Calu3 (cell line): ENCODE measurements around the gene OR2T5. TPM values are rescaled to one million over a fixed set of nuclear protein-coding genes. Genes with fewer than 3 reads are reported as not detected.
"Not testable (repeated sequence)": the region's sequence is repeated elsewhere in the genome, so short reads cannot be mapped to it uniquely, and the experiment has no call there.

Source experiments
- BruUV-seq: library from RNA; stranded (reverse); fragments of 400-500 nt; replicated peaks from 2 replicates; lab custom pipeline; 2021; lab: Mats Ljungman, UMichigan
- CTCF ChIA-PET: fragments of 300-600 bp; sonication (Branson Sonifier 250); formaldehyde crosslinking; loops from one replicate; lab custom pipeline; 2022; ENCODE audit warnings: antibody characterized with exemption; lab: Charles Lee
- DNase-seq: peaks from one replicate; pipeline ENCODE4 v3.0.0; 2022
- H3K27ac Mint-ChIP-seq: one replicate; pipeline ENCODE4 v1.8.0; 2022; ENCODE audit warnings: mixed read lengths; ENCODE audit not compliant: unreplicated experiment
- H3K27me3 Mint-ChIP-seq: one replicate; pipeline ENCODE4 v1.8.0; 2022; ENCODE audit warnings: mixed read lengths; ENCODE audit not compliant: unreplicated experiment
- H3K36me3 Mint-ChIP-seq: one replicate; pipeline ENCODE4 v1.8.0; 2022; ENCODE audit warnings: mild to moderate bottlenecking, moderate library complexity, mixed read lengths; ENCODE audit not compliant: insufficient read depth, unreplicated experiment
- H3K4me1 Mint-ChIP-seq: one replicate; pipeline ENCODE4 v1.8.0; 2022; ENCODE audit warnings: mild to moderate bottlenecking, low read depth, mixed read lengths; ENCODE audit not compliant: unreplicated experiment
- H3K4me3 Mint-ChIP-seq: one replicate; pipeline ENCODE4 v1.8.0; 2022; ENCODE audit warnings: mild to moderate bottlenecking, low read depth, moderate library complexity, mixed read lengths; ENCODE audit not compliant: unreplicated experiment
- H3K9me3 Mint-ChIP-seq: one replicate; pipeline ENCODE4 v1.8.0; 2022; ENCODE audit warnings: low read depth, mixed read lengths; ENCODE audit not compliant: unreplicated experiment
- intact Hi-C: fragments of 100-400 bp; cut with micrococcal nuclease; formaldehyde crosslinking; loops from one replicate; pipeline ENCODE4 v1.10.0; 2022; ENCODE audit not compliant: unreplicated experiment
- total RNA-seq: library from RNA; stranded (reverse); gene quantifications from 2 replicates; pipeline ENCODE4 v1.2.3, GENCODE V29; 2022
- TF ChIP-seq, protein P1 (sequence below): fragments of 200-600 bp; IDR thresholded peaks from one replicate; pipeline ENCODE4 v1.8.0; 2022; ENCODE audit warnings: antibody characterized with exemption; ENCODE audit not compliant: unreplicated experiment

OR2T5 gene
- total RNA-seq, 1 experiment from 2014 or later = not detected

DNA sequence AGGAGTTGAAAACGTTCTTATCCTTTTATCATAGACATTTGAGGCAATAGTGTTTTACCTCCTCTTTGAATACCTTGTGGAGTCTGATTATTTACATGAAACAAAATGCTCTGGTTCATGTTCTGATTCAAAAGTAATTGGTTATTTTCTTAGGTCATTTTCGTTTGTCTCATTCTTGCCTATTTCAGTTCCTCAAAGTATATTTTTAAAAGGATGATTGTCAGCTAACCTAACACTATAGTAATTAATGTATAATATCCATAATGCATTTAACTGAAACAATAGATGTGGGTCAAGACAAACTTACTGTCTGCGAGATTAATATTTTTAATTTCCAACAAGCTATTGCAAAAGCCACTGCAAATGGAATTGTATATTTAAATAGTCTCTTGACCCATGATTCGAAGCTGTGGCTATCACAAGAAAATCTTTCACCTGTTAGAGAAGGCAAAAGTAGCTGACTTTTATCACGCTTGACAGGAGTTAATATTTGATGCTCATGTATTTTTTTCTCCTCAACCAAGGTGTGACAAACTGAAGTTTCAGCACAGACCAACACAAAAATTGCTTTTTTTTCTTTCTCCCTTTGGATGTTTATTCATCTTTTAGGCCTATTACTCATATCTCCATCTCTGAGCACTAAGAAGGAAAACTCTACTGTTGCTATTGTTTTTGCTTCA lies 37.8 kb upstream of the OR2T5 start:
- H3K4me1 Mint-ChIP-seq, H3K4me3 Mint-ChIP-seq, intact Hi-C loops, H3K9me3 Mint-ChIP-seq, BruUV-seq, H3K27ac Mint-ChIP-seq, CTCF ChIA-PET, H3K27me3 Mint-ChIP-seq, DNase-seq, H3K36me3 Mint-ChIP-seq: not testable (repeated sequence)

DNA sequence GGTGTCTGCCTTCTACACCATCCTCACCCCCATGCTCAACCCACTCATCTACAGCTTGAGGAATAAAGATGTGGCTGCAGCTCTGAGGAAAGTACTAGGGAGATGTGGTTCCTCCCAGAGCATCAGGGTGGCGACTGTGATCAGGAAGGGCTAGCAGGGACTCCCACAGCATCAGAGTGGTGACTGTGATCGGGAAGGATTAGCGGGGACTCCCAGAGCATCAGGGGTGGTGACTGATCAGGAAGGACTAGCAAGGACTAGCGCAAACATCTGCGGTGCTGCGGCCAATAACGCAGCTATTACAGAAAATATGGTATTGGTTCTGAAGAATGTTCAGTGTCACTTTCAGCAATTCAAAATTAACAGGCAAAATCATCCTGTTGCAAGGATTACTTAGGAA lies 34.8 kb upstream of the OR2T5 start:
- DNase-seq, H3K9me3 Mint-ChIP-seq, intact Hi-C loops, H3K27ac Mint-ChIP-seq, H3K27me3 Mint-ChIP-seq, H3K4me1 Mint-ChIP-seq, H3K36me3 Mint-ChIP-seq, H3K4me3 Mint-ChIP-seq, BruUV-seq, CTCF ChIA-PET: not testable (repeated sequence)

DNA sequence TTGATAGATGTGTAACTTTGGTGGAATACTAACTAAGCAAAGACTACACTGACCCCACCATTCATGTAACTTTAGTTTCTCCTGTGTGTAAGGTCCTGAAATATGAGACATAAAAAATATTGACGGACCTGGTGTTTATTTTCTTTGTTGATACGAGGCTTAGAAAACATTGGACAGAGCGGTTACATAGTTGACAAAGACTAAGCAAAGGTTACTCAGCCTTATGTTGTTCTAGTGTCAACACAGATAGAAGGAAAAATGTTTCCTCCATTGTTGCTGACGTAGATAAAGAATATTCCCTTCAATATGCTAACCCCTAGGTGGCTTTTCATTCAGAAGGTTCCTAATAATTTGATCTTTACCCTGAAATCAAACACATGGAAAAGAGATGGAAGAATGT lies 33.3 kb upstream of the OR2T5 start:
- H3K27ac Mint-ChIP-seq, H3K36me3 Mint-ChIP-seq, H3K4me1 Mint-ChIP-seq, intact Hi-C loops, H3K27me3 Mint-ChIP-seq, DNase-seq, H3K4me3 Mint-ChIP-seq, H3K9me3 Mint-ChIP-seq, BruUV-seq, CTCF ChIA-PET: not testable (repeated sequence)

DNA sequence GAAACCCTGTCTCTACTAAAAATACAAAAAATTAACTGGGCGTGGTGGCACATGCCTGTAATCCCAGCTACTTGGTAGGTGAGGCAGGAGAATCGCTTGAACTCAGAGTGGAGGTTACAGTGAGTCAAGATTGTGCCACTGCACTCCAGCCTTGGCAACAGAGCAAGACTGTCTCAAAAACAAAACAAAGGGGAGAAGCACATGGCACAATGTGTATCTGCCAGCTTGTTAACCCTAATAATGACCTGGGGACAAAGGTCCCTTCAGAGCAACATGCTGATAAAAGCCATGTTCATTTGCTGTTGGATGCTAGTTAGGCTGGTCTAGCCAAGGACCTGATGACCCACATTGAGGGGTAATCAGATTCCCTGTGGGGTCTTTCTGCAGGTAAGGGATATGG lies 31.8 kb upstream of the OR2T5 start:
- H3K4me3 Mint-ChIP-seq, intact Hi-C loops, H3K36me3 Mint-ChIP-seq, DNase-seq, H3K27ac Mint-ChIP-seq, BruUV-seq, H3K9me3 Mint-ChIP-seq, H3K4me1 Mint-ChIP-seq, H3K27me3 Mint-ChIP-seq, CTCF ChIA-PET: not testable (repeated sequence)

DNA sequence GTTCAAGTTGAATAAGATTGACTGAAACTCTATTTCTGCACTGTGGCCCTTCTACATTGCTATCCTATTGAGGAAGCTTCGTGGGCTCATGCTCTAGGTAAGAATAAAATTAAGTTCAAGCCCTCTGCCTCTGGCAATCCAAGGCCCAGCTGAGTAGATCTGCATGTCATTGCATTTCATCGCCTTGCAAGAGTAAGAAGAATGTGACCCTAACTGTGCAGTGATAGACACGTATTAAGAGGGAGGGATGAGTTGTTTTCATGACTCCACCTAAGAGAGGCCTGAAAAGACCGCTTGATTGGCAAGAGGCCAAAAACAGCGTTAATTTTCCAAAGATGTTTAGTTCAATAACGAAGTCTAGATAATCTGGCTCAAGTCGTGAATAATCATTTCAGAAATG lies 29.3 kb upstream of the OR2T5 start:
- H3K36me3 Mint-ChIP-seq, H3K27ac Mint-ChIP-seq, H3K4me3 Mint-ChIP-seq, intact Hi-C loops, DNase-seq, H3K4me1 Mint-ChIP-seq, H3K27me3 Mint-ChIP-seq, BruUV-seq, CTCF ChIA-PET: not testable (repeated sequence)
- H3K9me3 Mint-ChIP-seq = peaks cover 15% of the 10 kb centered on the region

DNA sequence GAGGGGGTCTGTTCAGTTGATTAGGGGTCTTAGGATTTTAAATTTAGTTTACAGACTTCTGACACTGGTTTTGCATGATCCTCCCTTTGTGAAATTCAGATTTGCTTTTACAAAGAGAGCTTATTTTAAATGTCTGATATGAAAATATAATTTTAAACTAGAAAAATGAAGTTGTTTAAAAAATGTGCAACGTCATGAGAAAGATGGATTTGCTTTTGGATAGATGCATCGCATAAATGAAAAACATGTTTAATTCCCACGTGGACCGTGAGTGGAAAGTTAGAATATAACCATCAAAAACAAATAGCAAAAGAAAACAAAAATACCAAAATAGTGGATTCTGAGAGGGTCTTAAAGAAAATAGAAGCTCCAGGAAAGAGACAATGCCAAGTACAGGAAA lies 17.2 kb upstream of the OR2T5 start:
- H3K9me3 Mint-ChIP-seq = peaks cover 11% of the 10 kb centered on the region
- no peaks in the 10 kb centered on the region for H3K4me1 Mint-ChIP-seq
- BruUV-seq = no TSS peak
- CTCF ChIA-PET = interaction anchor here (0.7 kb wide), 1 partner anchor 13 kb away, joined by 5 read pairs; no protein-coding TSS in a partner anchor
- H3K27ac Mint-ChIP-seq = no peak overlapping the region
- intact Hi-C loops = no loop called here
- DNase-seq = no peak
- TF ChIP-seq, protein P1, sequence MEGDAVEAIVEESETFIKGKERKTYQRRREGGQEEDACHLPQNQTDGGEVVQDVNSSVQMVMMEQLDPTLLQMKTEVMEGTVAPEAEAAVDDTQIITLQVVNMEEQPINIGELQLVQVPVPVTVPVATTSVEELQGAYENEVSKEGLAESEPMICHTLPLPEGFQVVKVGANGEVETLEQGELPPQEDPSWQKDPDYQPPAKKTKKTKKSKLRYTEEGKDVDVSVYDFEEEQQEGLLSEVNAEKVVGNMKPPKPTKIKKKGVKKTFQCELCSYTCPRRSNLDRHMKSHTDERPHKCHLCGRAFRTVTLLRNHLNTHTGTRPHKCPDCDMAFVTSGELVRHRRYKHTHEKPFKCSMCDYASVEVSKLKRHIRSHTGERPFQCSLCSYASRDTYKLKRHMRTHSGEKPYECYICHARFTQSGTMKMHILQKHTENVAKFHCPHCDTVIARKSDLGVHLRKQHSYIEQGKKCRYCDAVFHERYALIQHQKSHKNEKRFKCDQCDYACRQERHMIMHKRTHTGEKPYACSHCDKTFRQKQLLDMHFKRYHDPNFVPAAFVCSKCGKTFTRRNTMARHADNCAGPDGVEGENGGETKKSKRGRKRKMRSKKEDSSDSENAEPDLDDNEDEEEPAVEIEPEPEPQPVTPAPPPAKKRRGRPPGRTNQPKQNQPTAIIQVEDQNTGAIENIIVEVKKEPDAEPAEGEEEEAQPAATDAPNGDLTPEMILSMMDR = no peak
- H3K4me3 Mint-ChIP-seq = no peak overlapping the region
- H3K36me3 Mint-ChIP-seq = no peaks in the 10 kb centered on the region
- no peaks in the 10 kb centered on the region for H3K27me3 Mint-ChIP-seq

DNA sequence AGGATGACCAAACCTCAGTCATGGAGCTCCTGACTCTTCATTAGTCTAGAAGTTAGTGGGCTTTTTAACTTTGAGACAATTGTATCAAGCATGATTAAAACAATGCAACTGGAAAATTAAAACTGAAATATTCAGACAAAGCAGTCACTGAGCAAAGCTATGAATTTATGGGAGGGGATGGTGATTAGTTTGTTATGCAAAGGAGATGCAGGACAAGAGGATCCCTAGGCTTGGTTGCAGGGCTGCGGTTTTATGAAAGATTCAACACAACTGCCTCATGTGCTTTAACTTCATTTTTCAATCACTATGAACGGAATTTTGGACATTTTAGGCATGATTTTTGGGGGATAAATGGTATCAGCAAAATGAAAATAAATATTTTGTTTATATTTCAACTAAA lies 16.3 kb upstream of the OR2T5 start:
- H3K9me3 Mint-ChIP-seq, H3K36me3 Mint-ChIP-seq, BruUV-seq, H3K27me3 Mint-ChIP-seq, CTCF ChIA-PET, H3K4me1 Mint-ChIP-seq, DNase-seq, H3K27ac Mint-ChIP-seq, H3K4me3 Mint-ChIP-seq, intact Hi-C loops: not testable (repeated sequence)

DNA sequence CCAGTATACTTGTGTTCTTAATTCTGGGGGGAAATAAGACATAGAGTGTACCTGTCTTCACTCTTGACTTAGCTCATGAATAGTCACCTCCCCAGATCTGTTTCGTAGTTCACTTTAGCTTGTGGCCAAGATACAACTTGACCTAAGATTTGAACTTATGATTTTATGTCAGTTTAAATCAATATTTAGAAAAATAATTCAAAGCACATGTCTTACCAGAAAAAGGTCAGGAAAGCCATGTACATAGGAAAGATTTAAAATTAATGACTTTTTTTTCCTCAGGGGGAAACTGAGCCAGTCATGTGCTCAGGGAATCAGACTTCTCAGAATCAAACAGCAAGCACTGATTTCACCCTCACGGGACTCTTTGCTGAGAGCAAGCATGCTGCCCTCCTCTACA lies 15.3 kb upstream of the OR2T5 start, which contains the start of gene OR2T3:
OR2T3 (plus strand) TSS at position 301 of the 400 bp plus-strand sequence; CDS start at position 301, 0 bp downstream.
- DNase-seq, H3K4me3 Mint-ChIP-seq, BruUV-seq, H3K4me1 Mint-ChIP-seq, H3K36me3 Mint-ChIP-seq, CTCF ChIA-PET, intact Hi-C loops, H3K27ac Mint-ChIP-seq, H3K27me3 Mint-ChIP-seq, H3K9me3 Mint-ChIP-seq: not testable (repeated sequence)

DNA sequence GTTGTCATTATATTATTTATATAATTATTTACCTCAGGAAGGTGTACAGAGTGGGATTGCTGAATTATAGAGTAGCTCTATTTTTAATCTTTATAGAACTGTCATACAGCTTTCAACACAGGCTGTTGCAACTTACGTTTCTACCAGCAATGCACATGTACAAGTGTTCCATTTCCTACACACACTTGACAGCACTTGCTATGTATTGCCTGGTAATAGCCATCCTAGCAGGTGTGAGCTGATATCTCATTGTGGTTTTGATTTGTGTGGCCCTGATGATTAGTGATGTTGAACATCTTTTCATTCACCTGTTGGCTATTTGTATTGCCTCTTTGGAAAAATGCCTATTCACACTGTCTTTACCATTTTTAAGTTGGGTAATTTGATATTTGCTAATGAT lies 12.7 kb upstream of the OR2T5 start:
- CTCF ChIA-PET, H3K27me3 Mint-ChIP-seq, H3K36me3 Mint-ChIP-seq, H3K4me1 Mint-ChIP-seq, H3K27ac Mint-ChIP-seq, DNase-seq, H3K4me3 Mint-ChIP-seq, intact Hi-C loops, BruUV-seq: not testable (repeated sequence)
- peaks cover 11% of the 10 kb centered on the region for H3K9me3 Mint-ChIP-seq
